Epithelial cell of prostate (primary cell): Measurements from ENCODE around the gene GGPS1.
"Not testable (repeated sequence)": the region's sequence is repeated elsewhere in the genome, so short reads cannot be mapped to it uniquely, and the experiment has no call there.

ENCODE experiments used
- DNase-seq: peaks from one replicate; pipeline ENCODE4 v3.0.0-alpha.2; 2011; ENCODE audit warnings: low read depth, low spot score
- H3K27ac ChIP-seq: fragments of 450-650 bp; 2 replicates; pipeline ENCODE4 v1.5.1; 2017; ENCODE audit warnings: mild to moderate bottlenecking

GGPS1 gene

GRCh38 chr1:235302143-235302542 is 26.2 kb upstream of the GGPS1 start:
- no peak for DNase-seq
- H3K27ac ChIP-seq, result no peak overlapping the region

- DNase-seq, result no peak
- no peak overlapping the region for H3K27ac ChIP-seq
These were observed 23.6 kb upstream of the GGPS1 start for GRCh38 chr1:235304549-235305451.

- no peak for DNase-seq
These were observed 20.9 kb upstream of the GGPS1 start for GRCh38 chr1:235307158-235308124.

GRCh38 chr1:235309206-235309605 is 19.2 kb upstream of the GGPS1 start:
- not testable (repeated sequence) for DNase-seq, H3K27ac ChIP-seq

More at GRCh38 chr1:235307158-235308124, 20.9 kb upstream of the GGPS1 start:
- H3K27ac ChIP-seq, result no peak overlapping the region

GRCh38 chr1:235313262-235313661 is 15.1 kb upstream of the GGPS1 start:
- H3K27ac ChIP-seq, result peak overlapping the region; percentile 45
- no peak for DNase-seq

GRCh38 chr1:235313931-235314678 is 14.3 kb upstream of the GGPS1 start:
- no peak for DNase-seq
- peak overlapping the region; percentile 45 for H3K27ac ChIP-seq

- H3K27ac ChIP-seq, result no peak overlapping the region
- DNase-seq, result no peak
These were observed 13.2 kb upstream of the GGPS1 start for GRCh38 chr1:235315173-235315572.

- no peak for DNase-seq
- H3K27ac ChIP-seq, result no peak overlapping the region
These were observed 12.6 kb upstream of the GGPS1 start for GRCh38 chr1:235315735-235316134.

- H3K27ac ChIP-seq, result peak overlapping the region; percentile 25
- no peak for DNase-seq
These were observed 11.2 kb upstream of the GGPS1 start for GRCh38 chr1:235317168-235317567.

- H3K27ac ChIP-seq, result no peak overlapping the region
- no peak for DNase-seq
These were observed 9.1 kb upstream of the GGPS1 start for GRCh38 chr1:235319255-235319654.

- DNase-seq, result no peak
- no peak overlapping the region for H3K27ac ChIP-seq
These were observed 7.7 kb upstream of the GGPS1 start for GRCh38 chr1:235320521-235321179.

- DNase-seq, result no peak
- H3K27ac ChIP-seq, result no peak overlapping the region
These were observed 4.1 kb upstream of the GGPS1 start for GRCh38 chr1:235324296-235324695.

- no peak for DNase-seq
- peak overlapping the region; percentile 91 for H3K27ac ChIP-seq
These were observed 3.2 kb upstream of the GGPS1 start for GRCh38 chr1:235325139-235325538.

GRCh38 chr1:235325854-235326253 is 2.5 kb upstream of the GGPS1 start:
- peak overlapping the region; percentile 91 for H3K27ac ChIP-seq
- no peak for DNase-seq

- peak overlapping the region; percentile 91 for H3K27ac ChIP-seq
- no peak for DNase-seq
These were observed 1.4 kb upstream of the GGPS1 start for GRCh38 chr1:235326719-235327558.

- DNase-seq, result no peak
- peak within 1 kb of the TSS; percentile 91 for H3K27ac ChIP-seq
These were observed 655 bp upstream of the GGPS1 start, which contains the start of gene ARID4B for GRCh38 chr1:235327559-235328270. TSS of gene ARID4B (minus strand) at chr1:235328179. CDS start at chr1:235326919, 1,260 bp downstream.

- peak overlapping the region; percentile 91 for H3K27ac ChIP-seq
- DNase-seq, result no peak
These were observed 951 bp downstream of the GGPS1 start for GRCh38 chr1:235329139-235329902.
